Uterus (tissue), 4 donors: ENCODE measurements around the gene IL36RN. TPM values are rescaled to one million over a fixed set of nuclear protein-coding genes. Genes with fewer than 3 reads are reported as not detected.
A peak's percentile ranks its signal among the peaks of the same experiment; 100 is the strongest.

Experiments
- DNase-seq, 2 donors: peaks; one replicate each; pipeline ENCODE4 v3.0.0-alpha.2; 2019 to 2020
- H3K27ac ChIP-seq, 2 donors: fragments of 200-600 bp; sonication (generic); 1 replicate in 1 of 2; 2 replicates in 1 of 2; pipeline ENCODE4 v1.5.1; 2016 to 2018
- H3K27me3 ChIP-seq, 2 donors: fragments of 200-600 bp; sonication (generic); one replicate each; pipeline ENCODE4 v1.5.1; 2018 to 2019; ENCODE audit warnings: control low read depth in 1 of 2
- H3K36me3 ChIP-seq, 2 donors: fragments of 200-600 bp; sonication (generic); one replicate each; pipeline ENCODE4 v1.5.1; 2019; ENCODE audit warnings: control low read depth in 1 of 2
- H3K4me1 ChIP-seq, 2 donors: fragments of 200-600 bp; sonication (generic); one replicate each; pipeline ENCODE4 v1.5.1; 2018 to 2019; ENCODE audit warnings: control low read depth in 1 of 2
- H3K4me3 ChIP-seq, 2 donors: fragments of 200-600 bp; sonication (generic); 1 replicate in 1 of 2; 2 replicates in 1 of 2; pipeline ENCODE4 v1.5.1; 2018 to 2019; ENCODE audit warnings: mild to moderate bottlenecking in 1 of 2
- H3K9me3 ChIP-seq, 2 donors: fragments of 200-600 bp; sonication (generic); one replicate each; pipeline ENCODE4 v1.5.1; 2019; ENCODE audit warnings: control low read depth in 1 of 2
- CTCF ChIP-seq, 4 experiments: fragments of 200-600 bp in 2 of 4; fragments of 450-650 bp in 2 of 4; sonication (generic) in 2 of 4; IDR thresholded peaks; one replicate each; pipeline ENCODE4 v1.5.1; 2016 to 2019; ENCODE audit warnings: antibody characterized with exemption in 4 of 4, mild to moderate bottlenecking in 2 of 4, moderate library complexity in 1 of 4
- POLR2A ChIP-seq, 2 donors: fragments of 450-650 bp; IDR thresholded peaks; one replicate each; pipeline ENCODE4 v1.6.1; 2016; ENCODE audit warnings: antibody characterized with exemption in 2 of 2, mild to moderate bottlenecking in 1 of 2, moderate library complexity in 1 of 2
- intact Hi-C: fragments of 100-400 bp; cut with DNase I; formaldehyde crosslinking; loops from one replicate; pipeline ENCODE4 v1.15.1; 2023; ENCODE audit warnings: low total_unique reads
- total RNA-seq, 4 donors: library from RNA; depleted of rRNA in 3 of 4; stranded (reverse); fragments of >200 nt in 3 of 4; gene quantifications; one replicate each; pipeline versions ENCODE4 v1.1.0 to v1.2.4, GENCODE V29; 2014 to 2023
- donor health status: DM: yes; HTN: yes; CAD: no.

IL36RN gene
- total RNA-seq, 4 donors from 2014 or later: not detected

DNA sequence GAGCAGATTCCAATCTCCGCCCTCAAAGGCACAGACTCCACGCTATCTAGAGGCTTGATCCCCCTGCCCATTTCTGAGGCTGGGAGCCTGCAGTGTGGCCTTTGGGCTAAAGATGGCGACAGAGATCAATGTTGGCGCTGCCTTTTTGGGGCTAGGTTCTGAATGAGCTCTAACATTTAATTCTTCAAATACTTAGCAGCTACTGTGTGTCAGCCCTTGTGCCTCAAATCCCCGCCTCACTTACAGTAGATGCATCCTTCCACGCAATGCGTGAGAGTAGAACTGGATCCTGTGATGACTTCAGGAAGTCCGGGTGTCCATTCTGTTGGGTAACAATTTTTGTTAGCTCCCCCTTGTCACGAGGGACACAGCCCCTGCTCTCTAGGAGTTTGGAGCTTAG is 21.1 kb downstream of the IL36RN start:
- no peaks in the 10 kb centered on the region for H3K36me3 ChIP-seq
- no peak for DNase-seq
- H3K27me3 ChIP-seq: no peaks in the 10 kb centered on the region
- no peaks in the 10 kb centered on the region for H3K9me3 ChIP-seq
- no peak overlapping the region for H3K4me3 ChIP-seq
- TF ChIP-seq POLR2A (IDR thresholded peaks at IDR 0.05): no peak
- peak in 1 of 4 experiments; percentile 6 for TF ChIP-seq CTCF (IDR thresholded peaks at IDR 0.05)
- intact Hi-C loops: no loop called here
- no peaks in the 10 kb centered on the region for H3K4me1 ChIP-seq
- H3K27ac ChIP-seq: no peak overlapping the region

DNA sequence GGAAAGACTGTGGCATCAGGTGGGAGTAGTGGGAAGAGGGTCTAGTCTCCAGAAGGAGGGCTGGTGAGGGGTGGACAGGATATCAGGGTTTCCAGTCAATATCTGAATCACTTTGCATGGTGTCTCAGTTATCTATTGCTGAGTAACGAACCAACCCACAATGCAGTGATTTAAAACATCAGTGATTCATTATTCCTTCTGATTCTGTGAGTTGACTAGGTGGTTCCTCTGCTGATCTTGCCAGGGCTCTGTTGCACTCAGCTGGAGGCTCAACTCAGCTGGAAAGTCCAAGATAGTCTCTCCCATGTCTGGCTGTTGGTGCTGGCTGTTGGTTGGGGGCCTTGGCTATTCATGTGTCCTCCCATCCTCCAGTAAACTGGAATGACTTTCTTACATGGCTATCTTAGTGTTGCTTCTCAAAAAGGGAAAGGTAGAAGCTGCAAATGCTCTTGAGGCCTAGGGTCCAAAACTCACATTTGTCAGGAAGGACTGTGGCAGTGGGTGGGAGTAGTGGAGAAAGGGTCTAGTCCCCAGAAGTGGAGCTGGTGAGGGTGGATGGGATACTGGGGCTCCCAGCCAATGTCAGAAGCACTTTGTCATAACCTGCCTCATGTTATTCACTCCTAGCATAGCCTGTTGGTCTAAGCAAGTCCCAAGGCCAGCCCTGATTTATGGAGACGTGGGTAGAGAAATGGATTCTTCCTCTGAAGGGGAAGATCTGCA is 22.7 kb downstream of the IL36RN start:
- no peaks in the 10 kb centered on the region for H3K4me1 ChIP-seq
- TF ChIP-seq POLR2A (IDR thresholded peaks at IDR 0.05): no peak
- no peak for TF ChIP-seq CTCF (IDR thresholded peaks at IDR 0.05)
- H3K36me3 ChIP-seq: no peaks in the 10 kb centered on the region
- H3K27ac ChIP-seq: no peak overlapping the region
- H3K4me3 ChIP-seq: no peak overlapping the region
- DNase-seq: no peak
- intact Hi-C loops: no loop called here
- H3K9me3 ChIP-seq: no peaks in the 10 kb centered on the region
- H3K27me3 ChIP-seq: no peaks in the 10 kb centered on the region

GRCh38 chr2:113083296-113083695 is 24.3 kb downstream of the IL36RN start:
- intact Hi-C loops: no loop called here
- Histone ChIP-seq H3K4me1 (no peaks in the 10 kb centered on the region), H3K36me3 (no peaks in the 10 kb centered on the region), H3K27ac (no peak overlapping the region), H3K4me3 (no peak overlapping the region), H3K27me3 (no peaks in the 10 kb centered on the region), H3K9me3 (no peaks in the 10 kb centered on the region)
- no peak for DNase-seq
- TF ChIP-seq POLR2A (IDR thresholded peaks at IDR 0.05) (no peak), CTCF (IDR thresholded peaks at IDR 0.05) (no peak)

DNA sequence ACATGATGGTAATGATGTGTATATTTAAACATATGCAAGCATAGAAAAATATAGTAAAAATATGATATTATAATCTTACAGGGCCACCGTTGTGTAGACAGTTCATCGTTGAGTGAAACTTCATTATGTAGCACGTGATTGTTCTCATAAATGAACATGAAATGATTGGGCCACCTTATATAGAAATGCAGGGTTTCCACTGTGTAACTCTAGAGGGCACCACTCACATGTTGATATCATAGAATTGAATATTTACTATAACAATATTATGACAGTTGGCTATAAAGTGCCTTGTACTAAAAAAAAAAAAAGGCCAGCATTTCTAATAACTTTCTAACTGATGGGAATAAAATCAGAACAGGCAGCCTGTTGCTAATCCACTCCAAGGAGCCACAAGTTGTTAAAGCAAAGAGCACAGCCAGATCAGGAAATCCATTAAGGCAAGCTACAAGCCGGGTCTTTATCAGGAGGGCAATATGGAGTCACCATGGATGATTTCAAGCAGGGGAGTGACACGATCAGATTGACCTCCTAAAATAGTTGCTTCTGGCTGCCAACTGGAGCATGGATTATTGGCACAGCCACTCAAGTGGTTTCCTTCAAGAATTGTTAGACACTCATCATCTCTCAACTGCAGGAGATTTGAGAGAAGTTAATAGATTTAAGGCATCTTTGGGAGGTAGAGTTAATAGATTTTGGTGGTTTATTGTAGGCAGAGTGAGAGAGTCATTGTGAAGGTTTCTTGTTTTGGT is 25.4 kb downstream of the IL36RN start:
- Histone ChIP-seq H3K9me3 (no peaks in the 10 kb centered on the region), H3K36me3 (no peaks in the 10 kb centered on the region), H3K27me3 (no peaks in the 10 kb centered on the region), H3K4me3 (no peak overlapping the region), H3K27ac (no peak overlapping the region), H3K4me1 (no peaks in the 10 kb centered on the region)
- intact Hi-C loops: no loop called here
- no peak for DNase-seq
- no peak for TF ChIP-seq POLR2A (IDR thresholded peaks at IDR 0.05)
- no peak for TF ChIP-seq CTCF (IDR thresholded peaks at IDR 0.05)

GRCh38 chr2:113085542-113085941 is 26.5 kb downstream of the IL36RN start:
- intact Hi-C loops: no loop called here

More at GRCh38 chr2:113085542-113085941, 26.5 kb downstream of the IL36RN start:
- Histone ChIP-seq H3K4me1 (no peaks in the 10 kb centered on the region), H3K27me3 (no peaks in the 10 kb centered on the region), H3K27ac (no peak overlapping the region), H3K36me3 (no peaks in the 10 kb centered on the region), H3K9me3 (no peaks in the 10 kb centered on the region), H3K4me3 (no peak overlapping the region)
- TF ChIP-seq POLR2A (IDR thresholded peaks at IDR 0.05): no peak
- no peak for TF ChIP-seq CTCF (IDR thresholded peaks at IDR 0.05)
- DNase-seq: no peak
